NB4 (cell line): ENCODE data around the gene AP4S1.
A peak's percentile ranks its signal among the peaks of the same experiment; 100 is the strongest.

Source experiments
- DNase-seq: peaks from one replicate; pipeline ENCODE4 v3.0.0; 2010; ENCODE audit warnings: low read depth
- H3K4me3 ChIP-seq: one replicate; pipeline ENCODE4 v1.5.1; 2011; ENCODE audit warnings: mild to moderate bottlenecking, low read depth, low read length, moderate library complexity
- MYC ChIP-seq: IDR thresholded peaks from 2 replicates; pipeline ENCODE4 v1.6.1; 2011; ENCODE audit warnings: low read depth, low read length
- POLR2A ChIP-seq: IDR thresholded peaks from 2 replicates; pipeline ENCODE4 v1.6.1; 2011; ENCODE audit warnings: mild to moderate bottlenecking; ENCODE audit not compliant: insufficient read length; ENCODE audit errors: extremely low read depth
- TF ChIP-seq, protein P1 (sequence below): IDR thresholded peaks from one replicate; pipeline ENCODE4 v1.5.1; 2012; ENCODE audit warnings: low read depth, low read length
- TF ChIP-seq, protein P2 (sequence below): IDR thresholded peaks from 2 replicates; pipeline ENCODE4 v1.6.1; 2011; ENCODE audit warnings: low read depth, low read length

Gene AP4S1

DNA sequence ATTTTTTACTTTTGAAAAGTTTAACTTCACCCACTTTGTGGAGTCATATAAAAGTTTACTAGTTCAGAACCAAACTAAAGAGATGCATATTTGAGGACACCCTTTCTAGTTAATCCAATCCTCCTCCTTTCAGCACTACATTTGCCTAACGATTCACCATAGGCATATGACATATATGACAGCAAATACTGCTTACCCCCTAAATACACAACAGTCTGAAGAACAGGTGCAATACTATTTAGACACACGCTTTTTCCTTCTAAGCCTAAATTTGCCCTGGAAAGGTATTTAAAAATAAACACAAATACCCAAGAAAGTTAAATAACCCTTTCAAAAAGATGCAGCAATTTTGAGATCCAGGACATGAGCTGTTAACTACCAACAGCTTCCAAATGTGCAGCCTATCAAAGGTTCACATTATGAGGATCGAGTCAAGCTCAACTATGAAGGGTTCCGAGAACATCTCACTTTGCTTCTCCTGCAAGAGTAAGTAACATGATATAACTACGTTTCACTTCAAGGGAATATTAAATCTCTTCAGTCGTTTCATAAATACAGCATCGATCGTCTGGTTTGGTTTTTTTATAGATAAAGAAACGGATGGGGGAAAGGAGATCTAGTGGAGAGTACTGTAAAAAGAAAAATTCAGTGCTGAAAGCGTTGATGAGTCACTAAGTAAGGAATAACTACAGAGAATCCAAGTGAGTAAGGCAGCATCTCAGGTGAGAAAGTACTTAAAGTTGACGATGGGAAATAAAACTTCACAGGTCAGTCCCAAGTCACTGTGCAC is 677 bp upstream of the AP4S1 start:
- DNase-seq = no peak
- TF ChIP-seq POLR2A (no peak), MYC (no peak)
- TF ChIP-seq, protein P1, sequence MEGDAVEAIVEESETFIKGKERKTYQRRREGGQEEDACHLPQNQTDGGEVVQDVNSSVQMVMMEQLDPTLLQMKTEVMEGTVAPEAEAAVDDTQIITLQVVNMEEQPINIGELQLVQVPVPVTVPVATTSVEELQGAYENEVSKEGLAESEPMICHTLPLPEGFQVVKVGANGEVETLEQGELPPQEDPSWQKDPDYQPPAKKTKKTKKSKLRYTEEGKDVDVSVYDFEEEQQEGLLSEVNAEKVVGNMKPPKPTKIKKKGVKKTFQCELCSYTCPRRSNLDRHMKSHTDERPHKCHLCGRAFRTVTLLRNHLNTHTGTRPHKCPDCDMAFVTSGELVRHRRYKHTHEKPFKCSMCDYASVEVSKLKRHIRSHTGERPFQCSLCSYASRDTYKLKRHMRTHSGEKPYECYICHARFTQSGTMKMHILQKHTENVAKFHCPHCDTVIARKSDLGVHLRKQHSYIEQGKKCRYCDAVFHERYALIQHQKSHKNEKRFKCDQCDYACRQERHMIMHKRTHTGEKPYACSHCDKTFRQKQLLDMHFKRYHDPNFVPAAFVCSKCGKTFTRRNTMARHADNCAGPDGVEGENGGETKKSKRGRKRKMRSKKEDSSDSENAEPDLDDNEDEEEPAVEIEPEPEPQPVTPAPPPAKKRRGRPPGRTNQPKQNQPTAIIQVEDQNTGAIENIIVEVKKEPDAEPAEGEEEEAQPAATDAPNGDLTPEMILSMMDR = no peak
- TF ChIP-seq, protein P2, sequence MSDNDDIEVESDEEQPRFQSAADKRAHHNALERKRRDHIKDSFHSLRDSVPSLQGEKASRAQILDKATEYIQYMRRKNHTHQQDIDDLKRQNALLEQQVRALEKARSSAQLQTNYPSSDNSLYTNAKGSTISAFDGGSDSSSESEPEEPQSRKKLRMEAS = no peak
- peak overlapping the region; percentile 83 for H3K4me3 ChIP-seq

DNA sequence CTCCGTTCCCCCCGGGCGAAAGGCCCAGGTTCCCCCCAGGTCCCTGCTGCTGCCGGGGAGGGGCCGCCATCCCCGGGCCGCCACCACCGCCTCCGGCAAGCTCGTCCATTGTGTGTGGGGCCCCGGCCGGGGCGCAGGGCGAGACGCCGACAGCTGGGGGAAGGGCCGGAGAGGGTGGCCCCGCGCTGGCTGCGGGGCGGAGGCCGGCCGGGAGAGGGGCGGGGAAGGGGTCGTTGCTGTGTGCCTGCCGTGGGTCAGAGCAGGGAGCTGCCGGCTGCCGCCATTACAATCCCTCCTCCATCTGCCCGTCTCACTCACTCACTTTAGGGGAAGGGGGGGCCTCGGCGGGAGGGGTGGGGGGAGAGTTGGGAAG is 614 bp downstream of the AP4S1 start, which contains the start of gene STRN3:
Gene STRN3, minus strand, starts transcription at position 303 of the 373 bp plus-strand sequence. Its CDS starts 194 bp downstream, at position 109.
- peak within 1 kb of the TSS; percentile 83 for H3K4me3 ChIP-seq
- no peak for TF ChIP-seq MYC
- TF ChIP-seq, protein P2 = no peak
- peak; percentile 41 for TF ChIP-seq POLR2A
- no peak for DNase-seq

DNA sequence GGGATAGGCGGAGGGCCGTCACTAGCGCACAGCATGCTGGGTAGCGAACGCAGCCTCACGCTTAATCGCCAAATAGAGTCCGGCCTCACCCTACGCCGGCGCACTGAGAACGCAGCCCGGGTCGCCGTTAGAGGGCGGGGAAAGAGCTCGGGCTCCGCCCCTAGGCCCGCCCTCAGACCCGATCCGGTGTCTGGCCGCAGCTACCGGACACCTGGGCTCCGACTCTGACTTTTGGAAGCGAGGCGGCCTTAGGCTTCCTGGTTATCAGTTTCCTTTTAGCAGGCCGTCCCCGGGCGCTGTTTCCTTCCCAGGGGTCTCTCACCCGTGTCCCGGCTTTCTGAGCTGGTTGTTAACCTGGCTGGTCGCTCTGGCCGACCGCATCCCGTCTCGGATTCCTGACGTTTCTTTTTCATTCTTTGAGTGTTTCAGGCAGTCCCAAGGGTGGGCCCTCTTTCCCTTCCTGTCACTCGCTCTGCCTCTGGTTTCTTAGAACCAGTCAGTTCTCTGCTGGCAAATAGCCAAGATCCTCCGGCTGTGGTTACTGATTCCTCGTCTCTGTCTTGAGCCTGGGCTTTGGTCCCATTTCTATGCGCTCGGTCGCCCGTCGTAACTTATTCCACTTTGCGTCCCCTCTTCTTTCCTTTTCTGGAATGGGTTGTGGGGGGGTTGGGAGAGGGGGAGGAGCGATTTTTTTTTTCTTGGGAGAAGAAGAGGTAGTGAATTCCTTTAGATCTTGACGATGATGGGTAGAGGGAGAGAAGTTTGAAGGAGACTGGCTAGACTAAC is 1.2 kb downstream of the AP4S1 start:
- peak; percentile 96 for DNase-seq
- no peak for TF ChIP-seq MYC
- TF ChIP-seq, protein P2 = peak; percentile 25; the same call in 1 of the 2 replicates
- H3K4me3 ChIP-seq = peak overlapping the region; percentile 83

DNA sequence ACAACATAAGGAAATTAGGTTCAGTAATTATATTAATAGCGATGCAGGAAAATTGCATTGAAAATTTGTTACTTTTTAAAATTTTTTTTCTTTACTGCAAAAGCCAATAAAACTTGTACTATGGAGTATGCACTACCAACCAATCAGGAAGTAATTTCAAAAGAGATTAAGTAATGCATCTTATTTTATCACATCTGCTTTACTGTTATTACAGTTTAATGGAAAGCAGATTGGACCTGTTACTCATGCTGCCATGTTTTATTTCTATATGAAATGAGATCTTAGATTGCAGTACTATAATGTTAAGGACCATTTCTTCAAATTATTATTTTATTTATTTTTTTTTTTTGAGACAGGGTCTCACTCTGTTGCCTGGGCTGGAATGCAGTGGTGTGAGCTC is 2.4 kb downstream of the AP4S1 start:
- H3K4me3 ChIP-seq = peak overlapping the region; percentile 82
- DNase-seq = no peak
- TF ChIP-seq POLR2A (no peak), MYC (no peak)
- TF ChIP-seq, protein P1 = no peak
- TF ChIP-seq, protein P2 = no peak

DNA sequence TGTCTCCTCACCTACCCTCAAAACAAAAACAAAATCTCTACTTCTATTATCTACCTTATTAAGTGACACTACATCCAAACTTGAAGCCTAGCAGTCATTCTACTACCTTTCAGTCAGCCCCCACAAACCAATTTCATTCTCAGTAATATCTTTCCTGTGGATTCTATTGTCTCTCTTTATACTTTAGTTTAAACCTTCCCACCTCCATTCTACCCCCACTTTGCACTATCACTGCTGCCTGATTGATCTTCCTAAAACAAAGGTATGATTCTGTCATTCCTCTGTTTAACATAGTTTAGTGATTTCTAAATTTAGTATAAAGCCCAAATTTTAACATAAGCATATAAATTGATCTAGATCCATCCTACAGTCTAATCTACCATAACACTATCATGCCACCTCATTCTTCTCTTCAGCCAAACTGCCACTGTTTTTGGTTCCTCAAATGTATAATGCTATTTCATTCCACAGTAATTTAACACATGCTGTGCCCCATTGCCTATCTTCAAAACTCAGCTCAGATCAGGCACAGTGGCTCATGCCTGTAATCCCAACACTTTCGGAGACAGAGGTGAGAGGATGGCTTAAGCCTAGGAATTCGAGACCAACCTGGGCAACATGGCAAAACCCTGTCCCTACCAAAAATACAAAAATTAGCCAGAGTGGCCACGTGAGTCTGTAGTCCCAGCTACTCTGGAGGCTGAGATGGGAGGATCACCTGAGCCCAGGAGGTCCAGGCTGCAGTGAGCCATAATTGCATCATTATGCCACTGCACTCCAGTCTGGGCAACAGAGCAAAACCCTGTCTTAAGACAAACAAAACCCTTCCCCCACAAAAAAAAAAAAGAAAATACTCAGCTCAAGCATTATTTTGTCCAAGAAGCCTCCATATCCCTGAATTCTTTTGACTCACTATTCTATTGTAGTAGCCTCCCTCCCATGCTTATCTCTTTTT is 3.8 kb downstream of the AP4S1 start:
- no peak for TF ChIP-seq POLR2A
- TF ChIP-seq, protein P1 = no peak
- TF ChIP-seq MYC = no peak
- TF ChIP-seq, protein P2 = no peak
- DNase-seq = no peak
- no peak overlapping the region for H3K4me3 ChIP-seq

DNA sequence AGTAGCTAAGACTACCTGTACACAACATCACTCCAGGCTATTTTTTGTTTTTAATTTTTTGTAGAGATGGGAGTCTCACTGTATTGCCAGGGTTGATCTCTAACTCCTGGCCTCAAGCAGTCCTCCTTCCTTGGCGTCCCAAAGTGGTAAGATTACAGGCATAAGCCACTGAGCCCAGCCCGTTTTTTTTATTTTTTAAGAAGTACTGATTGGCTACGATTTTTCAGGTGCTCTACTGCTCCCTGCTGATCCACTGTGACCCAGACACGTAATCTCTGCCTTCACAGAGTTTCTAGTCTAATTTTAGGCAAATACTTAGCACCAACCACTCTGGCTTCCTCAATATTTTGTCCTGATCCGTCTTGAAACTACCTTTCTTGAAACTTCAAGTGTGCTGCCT is 5.0 kb downstream of the AP4S1 start:
- TF ChIP-seq MYC = no peak
- TF ChIP-seq, protein P2 = no peak
- TF ChIP-seq, protein P1 = no peak
- TF ChIP-seq POLR2A = no peak
- no peak overlapping the region for H3K4me3 ChIP-seq

More for the DNA sequence above, 5.0 kb downstream of the AP4S1 start:
- DNase-seq = no peak
